ENCODE data around the gene EFNA4. TPM values are rescaled to one million over a fixed set of nuclear protein-coding genes. Genes with fewer than 3 reads are reported as not detected.

Gene EFNA4
- total and polyA plus RNA-seq, 2 of the 8 experiments (the other 6 are each of a cell fraction or from before 2014, with no cell fraction given): 21.9 to 23.9 TPM

DNA sequence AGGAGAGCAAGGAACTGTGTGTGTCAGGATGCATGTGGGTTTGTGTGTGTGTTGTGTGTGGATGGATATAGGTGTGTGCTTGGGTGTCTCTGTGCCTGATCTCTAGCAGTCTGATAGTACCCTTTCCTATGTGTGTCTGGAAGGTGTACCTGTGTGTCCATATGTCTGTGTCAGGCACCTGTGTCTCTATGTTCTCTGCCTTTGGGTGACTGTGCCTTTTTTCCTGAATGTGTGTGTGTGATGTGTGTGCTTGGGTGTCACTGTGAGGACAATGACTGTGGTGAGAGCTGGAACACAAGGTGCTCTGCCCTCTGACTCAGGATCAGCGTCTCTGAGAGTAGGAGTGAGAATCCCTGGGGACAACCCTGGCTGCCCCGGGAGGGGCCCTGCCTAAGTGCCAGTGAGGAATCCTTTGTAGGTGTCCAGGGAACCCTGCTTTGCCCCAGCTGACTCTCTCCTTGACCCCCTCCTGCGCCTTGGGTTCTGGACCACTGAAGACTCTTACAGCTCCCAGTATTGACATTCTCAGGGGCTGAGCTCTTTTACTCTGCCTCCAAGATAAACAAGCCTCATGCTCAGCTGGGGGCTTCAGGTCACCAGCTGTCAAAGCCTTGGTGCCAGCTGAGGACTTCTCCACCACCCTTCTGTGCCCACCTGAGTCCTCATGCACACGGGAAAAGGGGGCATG, 14.4 kb downstream of the EFNA4 start (continued):
- TF ChIP-seq JUN (IDR thresholded peaks at IDR 0.05; ENCODE audit: low read depth, low read length) (no peak), CHD2 (IDR thresholded peaks at IDR 0.05; ENCODE audit: low read length) (no peak)

Data from H1 (cell line).